SK-N-MC (cell line): Measurements from ENCODE around the gene CR1L.
"Not testable (repeated sequence)": the region's sequence is repeated elsewhere in the genome, so short reads cannot be mapped to it uniquely, and the experiment has no call there.

ENCODE experiments used
- EZH2 ChIP-seq: fragments of 200-600 bp; sonication (generic); IDR thresholded peaks from one replicate; pipeline ENCODE4 v1.6.1; 2017; ENCODE audit warnings: antibody characterized with exemption
- POLR2AphosphoS5 ChIP-seq: IDR thresholded peaks from 2 replicates; pipeline ENCODE4 v1.6.1; 2012; ENCODE audit warnings: mild to moderate bottlenecking, low read depth, low read length, borderline replicate concordance

- not testable (repeated sequence) for TF ChIP-seq EZH2, POLR2AphosphoS5
Measured at GRCh38 chr1:207738158-207738659, 93.3 kb downstream of the CR1L start.
